ENCODE results near the gene WDR76. TPM values are rescaled to one million over a fixed set of nuclear protein-coding genes. Genes with fewer than 3 reads are reported as not detected.
"Not testable (repeated sequence)": the region's sequence is repeated elsewhere in the genome, so short reads cannot be mapped to it uniquely, and the experiment has no call there.

Gene WDR76
- total RNA-seq, 1 donor from 2014 or later: 0.73 TPM

DNA sequence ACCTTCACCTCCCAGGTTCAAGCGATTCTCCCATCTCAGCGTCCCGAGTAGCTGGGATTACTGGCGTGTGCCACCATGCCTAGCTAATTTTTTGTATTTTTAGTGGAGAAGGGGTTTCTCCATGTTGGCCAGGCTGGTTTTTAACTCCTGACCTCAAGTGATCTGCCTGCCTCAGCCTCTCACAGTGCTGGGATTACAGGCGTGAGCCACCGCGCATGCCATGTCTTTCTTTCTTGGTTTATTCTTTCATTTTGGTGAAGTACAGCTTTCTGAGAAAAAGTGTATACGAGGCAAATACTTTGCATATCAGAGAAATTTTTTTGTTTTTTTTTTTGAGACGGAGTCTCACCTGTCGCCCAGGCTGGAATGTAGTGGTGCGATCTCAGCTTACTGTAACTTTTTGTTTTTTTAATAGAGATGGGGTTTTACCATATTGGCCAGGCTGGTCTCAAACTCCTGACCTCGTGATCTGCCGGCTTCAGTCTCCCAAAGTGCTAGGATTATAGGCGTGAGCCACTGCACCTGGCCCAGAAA lies 4.8 kb downstream of the WDR76 start:
- H3K27me3 ChIP-seq (ENCODE audit: insufficient read depth, low read length); H3K9ac ChIP-seq (ENCODE audit: low read length); DNase-seq (ENCODE audit: low read depth); H3K4me1 ChIP-seq (ENCODE audit: insufficient read depth, low read length); H4K20me1 ChIP-seq (ENCODE audit: insufficient read depth, low read length); H3K27ac ChIP-seq (ENCODE audit: low read depth, low read length); H3K4me1 Mint-ChIP-seq (ENCODE audit: low read depth, unreplicated experiment); H3K4me3 Mint-ChIP-seq (ENCODE audit: unreplicated experiment); H3K27me3 Mint-ChIP-seq (ENCODE audit: low read depth, unreplicated experiment); H3K4me3 ChIP-seq (ENCODE audit: insufficient read depth, low read depth, low read length); H2AFZ ChIP-seq (ENCODE audit: low read depth, low read length); H3K36me3 ChIP-seq (ENCODE audit: insufficient read depth, low read length); FAIRE-seq; H3K27ac Mint-ChIP-seq (ENCODE audit: unreplicated experiment); H3K36me3 Mint-ChIP-seq (ENCODE audit: low read depth, unreplicated experiment); H3K4me2 ChIP-seq (ENCODE audit: low read length); H3K9me3 ChIP-seq (ENCODE audit: insufficient read depth, low read depth, low read length); H3K79me2 ChIP-seq (ENCODE audit: insufficient read depth, low read length); H3K9me3 Mint-ChIP-seq (ENCODE audit: unreplicated experiment): not testable (repeated sequence)

DNA sequence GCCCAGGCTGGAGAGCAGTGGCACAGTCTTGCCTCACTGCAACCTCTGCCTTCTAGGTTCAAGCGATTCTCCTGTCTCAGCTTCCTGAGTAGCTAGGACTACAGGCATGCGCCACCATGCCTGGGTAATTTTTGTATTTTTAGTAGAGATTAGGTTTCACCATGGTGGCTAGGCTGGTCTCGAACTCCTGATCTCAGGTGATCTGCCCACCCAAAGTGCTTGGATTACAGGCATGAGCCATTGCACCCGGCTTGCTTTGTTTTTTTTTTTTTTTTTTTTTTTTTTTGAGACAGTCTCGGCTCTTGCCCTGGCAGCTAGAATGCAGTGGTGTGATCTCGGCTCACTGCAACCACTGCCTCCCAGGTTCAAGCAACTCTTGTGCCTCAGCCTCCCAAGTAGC lies 5.7 kb downstream of the WDR76 start:
- FAIRE-seq: not testable (repeated sequence)

DNA sequence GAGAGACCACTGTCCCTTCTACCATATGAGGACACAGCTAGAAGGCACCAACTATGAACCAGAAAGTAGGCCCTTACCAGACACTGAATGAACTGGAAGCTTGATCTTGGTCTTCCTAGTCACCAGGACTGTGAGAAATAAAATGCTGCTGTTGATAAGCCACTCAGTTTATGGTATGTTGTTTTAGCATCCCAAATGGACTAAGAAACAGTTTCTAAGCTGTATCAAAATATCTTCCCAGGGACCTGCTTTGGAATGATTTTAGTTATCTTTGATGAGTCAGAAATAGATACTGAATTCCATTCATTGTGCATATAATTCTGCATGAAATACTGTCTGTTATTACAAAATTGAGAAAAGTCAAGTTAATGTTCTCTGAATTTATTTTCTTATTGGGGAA lies 18.6 kb downstream of the WDR76 start:
- Mint-ChIP-seq H3K27me3 (ENCODE audit: low read depth, unreplicated experiment) (no peaks in the 10 kb centered on the region), H3K4me3 (ENCODE audit: unreplicated experiment) (no peak overlapping the region), H3K36me3 (ENCODE audit: low read depth, unreplicated experiment) (no peaks in the 10 kb centered on the region), H3K9me3 (ENCODE audit: unreplicated experiment) (no peaks in the 10 kb centered on the region), H3K4me1 (ENCODE audit: low read depth, unreplicated experiment) (no peaks in the 10 kb centered on the region), H3K27ac (ENCODE audit: unreplicated experiment) (no peak overlapping the region)
- no peak for FAIRE-seq
- Histone ChIP-seq H3K36me3 (ENCODE audit: insufficient read depth, low read length) (peaks cover 16% of the 10 kb centered on the region), H3K9me3 (ENCODE audit: insufficient read depth, low read depth, low read length) (no peaks in the 10 kb centered on the region), H2AFZ (ENCODE audit: low read depth, low read length) (no peak overlapping the region), H3K27me3 (ENCODE audit: insufficient read depth, low read length) (no peaks in the 10 kb centered on the region), H3K9ac (ENCODE audit: low read length) (no peak overlapping the region), H3K4me3 (ENCODE audit: insufficient read depth, low read depth, low read length) (no peak overlapping the region), H3K27ac (ENCODE audit: low read depth, low read length) (no peak overlapping the region), H3K4me2 (ENCODE audit: low read length) (no peak overlapping the region), H4K20me1 (ENCODE audit: insufficient read depth, low read length) (no peaks in the 10 kb centered on the region), H3K79me2 (ENCODE audit: insufficient read depth, low read length) (no peaks in the 10 kb centered on the region), H3K4me1 (ENCODE audit: insufficient read depth, low read length) (no peaks in the 10 kb centered on the region)
- no peak for TF ChIP-seq CTCF (IDR thresholded peaks at IDR 0.05; ENCODE audit: insufficient read depth, low read depth, low read length)
- TF ChIP-seq EZH2 (IDR thresholded peaks at IDR 0.05; ENCODE audit: insufficient read depth, low read length): no peak
- peak; percentile 3 for DNase-seq (ENCODE audit: low read depth)

More for the DNA sequence above, 5.7 kb downstream of the WDR76 start:
- H3K27ac Mint-ChIP-seq (ENCODE audit: unreplicated experiment); H2AFZ ChIP-seq (ENCODE audit: low read depth, low read length); H3K4me1 Mint-ChIP-seq (ENCODE audit: low read depth, unreplicated experiment); H3K79me2 ChIP-seq (ENCODE audit: insufficient read depth, low read length); H3K9me3 ChIP-seq (ENCODE audit: insufficient read depth, low read depth, low read length); H4K20me1 ChIP-seq (ENCODE audit: insufficient read depth, low read length); H3K27ac ChIP-seq (ENCODE audit: low read depth, low read length); H3K4me2 ChIP-seq (ENCODE audit: low read length); H3K9me3 Mint-ChIP-seq (ENCODE audit: unreplicated experiment); H3K27me3 Mint-ChIP-seq (ENCODE audit: low read depth, unreplicated experiment); DNase-seq (ENCODE audit: low read depth); H3K4me3 ChIP-seq (ENCODE audit: insufficient read depth, low read depth, low read length); H3K4me3 Mint-ChIP-seq (ENCODE audit: unreplicated experiment); H3K27me3 ChIP-seq (ENCODE audit: insufficient read depth, low read length); H3K36me3 Mint-ChIP-seq (ENCODE audit: low read depth, unreplicated experiment); H3K4me1 ChIP-seq (ENCODE audit: insufficient read depth, low read length); H3K9ac ChIP-seq (ENCODE audit: low read length); H3K36me3 ChIP-seq (ENCODE audit: insufficient read depth, low read length): not testable (repeated sequence)
